HepG2 (cell line): ENCODE measurements around the gene TRDMT1. TPM values are rescaled to one million over a fixed set of nuclear protein-coding genes. Genes with fewer than 3 reads are reported as not detected.

ENCODE experiments used
- ATAC-seq: fragments of 200-7000 bp; cut with Tn5 transposase; 3 replicates; pipeline ENCODE4 v1.9.1; 2020; ENCODE audit warnings: mild to moderate bottlenecking, moderate library complexity
- BruUV-seq: library from RNA; stranded (reverse); fragments of 400-500 nt; replicated peaks from 2 replicates; lab custom pipeline; 2021; lab: Mats Ljungman, UMichigan
- CTCF ChIA-PET: fragments of 300-600 bp; formaldehyde crosslinking; extraction: SDS; loops from one replicate; lab custom pipeline; 2021; ENCODE audit warnings: low total read pairs, inconsistent platforms, low intra/inter-chr PET ratio; lab: Yijun Ruan, JAX
- POLR2A ChIA-PET: fragments of 350-600 bp; sonication (Branson Sonifier 250); formaldehyde crosslinking; loops from one replicate; lab custom pipeline; 2020; ENCODE audit warnings: antibody characterized with exemption, inconsistent platforms; lab: Yijun Ruan, JAX
- DNase-seq: peaks from one replicate; pipeline ENCODE4 v3.0.0-alpha.2; 2015; ENCODE audit warnings: low spot score
- FAIRE-seq: peaks from 3 replicates; lab custom pipeline; 2011; peaks lifted over from hg19 to GRCh38; lab: Jason Lieb, UNC
- H2AFZ ChIP-seq: one replicate; pipeline ENCODE4 v1.6.1; 2011; ENCODE audit warnings: low read length, inconsistent platforms
- H3K27ac ChIP-seq: fragments of 300-600 bp; 3 replicates; pipeline ENCODE4 v1.8.0; 2011; ENCODE audit warnings: mixed run types, mild to moderate bottlenecking, mixed read lengths, low read length, inconsistent platforms; ENCODE audit not compliant: insufficient read depth; ENCODE audit errors: extremely low read length
- H3K27me3 ChIP-seq, 2 experiments: fragments of 200-600 bp in 1 of 2; 2 replicates in 1 of 2; 3 replicates in 1 of 2; pipeline versions ENCODE4 v1.6.0 to v1.8.0; 2011; ENCODE audit warnings: low read length in 2 of 2, mild to moderate bottlenecking in 2 of 2, moderate library complexity in 2 of 2, inconsistent platforms in 1 of 2; ENCODE audit not compliant: insufficient read depth in 2 of 2, control insufficient read depth in 1 of 2
- H3K36me3 ChIP-seq, 2 experiments: fragments of 200-600 bp in 1 of 2; replicated peaks in 1 of 2; 2 replicates in 1 of 2; 3 replicates in 1 of 2; pipeline versions ENCODE4 v1.5.1 to v1.8.0; 2011; ENCODE audit warnings: low read length in 2 of 2, inconsistent platforms in 1 of 2; ENCODE audit not compliant: insufficient read depth in 2 of 2, control insufficient read depth in 1 of 2
- H3K4me1 ChIP-seq: 2 replicates; pipeline ENCODE4 v1.5.1; 2012; ENCODE audit warnings: low read length, inconsistent platforms; ENCODE audit not compliant: insufficient read depth
- H3K4me2 ChIP-seq: 2 replicates; pipeline ENCODE4 v1.6.0; 2011; ENCODE audit warnings: low read depth, low read length, inconsistent platforms
- H3K4me3 ChIP-seq, 3 experiments: fragments of 200-600 bp in 1 of 3; sonication (generic), shearing (Covaris generic) in 1 of 3; replicated peaks in 1 of 3; 2 replicates each; pipeline ENCODE4 v1.5.1; 2011 to 2016; ENCODE audit warnings: low read length in 3 of 3, inconsistent platforms in 2 of 3, low read depth in 2 of 3, mild to moderate bottlenecking in 2 of 3, control low read depth in 1 of 3, mixed read lengths in 1 of 3; ENCODE audit not compliant: insufficient read depth in 1 of 3
- H3K79me2 ChIP-seq: one replicate; pipeline ENCODE4 v1.6.1; 2011; ENCODE audit warnings: low read length, inconsistent platforms; ENCODE audit not compliant: insufficient read depth
- H3K9ac ChIP-seq: 2 replicates; pipeline ENCODE4 v1.6.0; 2011; ENCODE audit warnings: mild to moderate bottlenecking, low read depth, low read length, inconsistent platforms; ENCODE audit not compliant: insufficient read depth
- H3K9me3 ChIP-seq: 2 replicates; pipeline ENCODE4 v1.5.1; 2012; ENCODE audit warnings: mild to moderate bottlenecking, low read length
- H4K20me1 ChIP-seq: 2 replicates; pipeline ENCODE4 v1.6.0; 2011; ENCODE audit warnings: inconsistent platforms, mild to moderate bottlenecking, low read length, moderate library complexity; ENCODE audit not compliant: insufficient read depth
- MAFF ChIP-seq: IDR thresholded peaks from 2 replicates; pipeline ENCODE4 v1.6.1; 2011; ENCODE audit warnings: low read depth, low read length, improper control_type of control experiment
- MAFK ChIP-seq, 2 experiments: IDR thresholded peaks in 1 of 2; conservative IDR thresholded peaks in 1 of 2; 2 replicates each; pipeline ENCODE4 v1.6.1; 2011; ENCODE audit warnings: improper control_type of control experiment in 2 of 2, low read length in 2 of 2
- MXD4 ChIP-seq: IDR thresholded peaks from 2 replicates; pipeline ENCODE4 v1.6.1; 2016; ENCODE audit warnings: mild to moderate bottlenecking, missing biosample characterization, missing genetic modification reagents
- MYPOP ChIP-seq: sonication (generic); formaldehyde crosslinking; IDR thresholded peaks from 2 replicates; pipeline ENCODE4 v1.8.1; 2023; ENCODE audit warnings: mild to moderate bottlenecking, moderate library complexity, missing genetic modification reagents
- NCOA5 ChIP-seq: sonication (generic); formaldehyde crosslinking; IDR thresholded peaks from 2 replicates; pipeline ENCODE4 v1.4.0; 2020; ENCODE audit warnings: missing genetic modification reagents
- NR1H2 ChIP-seq: sonication (generic); formaldehyde crosslinking; IDR thresholded peaks from 2 replicates; pipeline ENCODE4 v1.8.1; 2022; ENCODE audit warnings: low read depth, missing genetic modification reagents, borderline replicate concordance
- PTBP1 ChIP-seq: fragments of 200-400 bp; formaldehyde crosslinking; IDR thresholded peaks from 2 replicates; pipeline ENCODE4 v1.6.1; 2018; ENCODE audit warnings: low read length, low read depth; ENCODE audit not compliant: poor library complexity, severe bottlenecking
- RFXANK ChIP-seq: IDR thresholded peaks from 2 replicates; pipeline ENCODE4 v1.6.1; 2016
- SMAD3 ChIP-seq: sonication (generic); formaldehyde crosslinking; IDR thresholded peaks from 2 replicates; pipeline ENCODE4 v1.4.0; 2020; ENCODE audit warnings: missing genetic modification reagents
- TAF15 ChIP-seq: fragments of 200-400 bp; formaldehyde crosslinking; IDR thresholded peaks from one replicate; pipeline ENCODE4 v1.6.1; 2018; ENCODE audit warnings: mild to moderate bottlenecking, low read depth, low read length; ENCODE audit not compliant: poor library complexity, severe bottlenecking
- TFDP1 ChIP-seq: IDR thresholded peaks from 2 replicates; pipeline ENCODE4 v1.6.1; 2016; ENCODE audit warnings: missing compliant biosample characterization, missing genetic modification reagents, borderline replicate concordance
- ZFP36L1 ChIP-seq: sonication (generic); formaldehyde crosslinking; IDR thresholded peaks from 2 replicates; pipeline ENCODE4 v1.8.0; 2022; ENCODE audit warnings: mild to moderate bottlenecking, missing genetic modification reagents, moderate library complexity
- ZNF136 ChIP-seq: sonication (generic); formaldehyde crosslinking; IDR thresholded peaks from 2 replicates; pipeline ENCODE4 v1.8.1; 2022; ENCODE audit warnings: low read depth, mild to moderate bottlenecking, moderate library complexity, missing genetic modification reagents
- ZNF670 ChIP-seq: sonication (generic); formaldehyde crosslinking; IDR thresholded peaks from 2 replicates; pipeline ENCODE4 v1.8.0; 2022; ENCODE audit warnings: mild to moderate bottlenecking, missing genetic modification reagents, borderline replicate concordance
- WGBS: methylation state at CpG from one replicate; pipeline ENCODE4 v1.1.6; 2017; ENCODE audit warnings: low lambda C conversion rate; 5-methylcytosine and 5-hydroxymethylcytosine counted together
- in situ Hi-C: cut with HindIII; loops from 2 replicates; pipeline ENCODE4 v1.10.0; 2017; ENCODE audit warnings: low pct_unique_long_range_greater_than_20kb; ENCODE audit not compliant: extremely low pct_ligation_motif_present
- intact Hi-C: fragments of 100-400 bp; cut with micrococcal nuclease; formaldehyde crosslinking; loops from one replicate; pipeline ENCODE4 v1.10.0; 2022; ENCODE audit not compliant: unreplicated experiment
- polyA plus RNA-seq, 8 experiments: library from polyadenylated mRNA; depleted of rRNA in 3 of 8; stranded (reverse) in 7 of 8; unstranded in 1 of 8; fragments of >200 nt; fragmentation: Illumina TruSeq in 4 of 8; extraction: Trizol in 4 of 8; gene quantifications; 2 replicates each; pipeline versions ENCODE4 v1.2.1 to v1.2.3, GENCODE V29; 2011 to 2016; ENCODE audit warnings: low read depth in 4 of 8, missing spikeins in 1 of 8, mixed read lengths in 1 of 8; ENCODE audit not compliant: insufficient read depth in 1 of 8
- total RNA-seq, 5 experiments: library from RNA; depleted of rRNA; stranded (reverse); fragments of >200 nt; fragmentation: Illumina TruSeq; extraction: Trizol; gene quantifications; 2 replicates each; pipeline ENCODE4 v1.2.3, GENCODE V29; 2016; ENCODE audit warnings: low read depth in 1 of 5

The TRDMT1 gene
- total and polyA plus RNA-seq, 2 of the 13 experiments (the other 11 are each of a cell fraction or from before 2014, with no cell fraction given) = 2.0 to 3.0 TPM

DNA sequence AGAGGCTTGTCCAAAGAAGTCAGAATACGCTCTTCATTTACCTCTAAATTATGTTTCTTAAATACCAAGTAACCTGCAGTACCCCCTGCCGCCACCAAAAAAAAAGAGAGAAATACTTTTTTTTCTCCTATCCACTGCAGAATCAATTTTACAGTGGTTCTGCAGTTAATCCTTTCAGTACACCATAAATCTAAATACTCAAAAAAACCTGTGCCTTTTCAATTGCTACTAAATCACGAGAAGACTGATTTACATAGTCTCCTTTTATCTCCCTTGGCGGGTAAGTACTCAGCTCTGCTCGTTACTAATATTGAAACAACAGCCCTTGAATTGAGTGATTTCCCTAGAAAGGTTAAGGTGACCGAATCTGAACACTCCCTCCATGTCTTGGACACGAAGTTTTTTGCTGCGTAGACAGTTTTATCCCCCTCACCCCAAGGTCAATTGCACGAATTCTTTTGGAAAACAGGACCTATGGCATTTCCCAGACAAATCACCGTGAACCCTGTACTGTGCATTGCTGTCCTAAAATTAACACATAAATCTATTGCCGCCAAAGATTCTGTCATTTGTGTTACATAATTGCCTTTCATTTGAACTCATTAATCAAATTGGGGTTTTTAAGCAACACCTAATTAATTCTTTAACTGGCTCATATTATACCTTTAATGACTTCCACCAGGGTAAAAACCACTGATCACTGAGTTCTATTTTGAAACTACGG, 26.1 kb upstream of the TRDMT1 start:
- DNase-seq (no peak), ATAC-seq (peak; percentile 73)
- Histone ChIP-seq H3K27ac (no peak overlapping the region), H3K4me1 (peaks cover 17% of the 10 kb centered on the region; the same call in 1 of the 2 replicates), H3K4me2 (peak overlapping the region; percentile 22; the same call in 1 of the 2 replicates), H3K9ac (no peak overlapping the region), H2AFZ (no peak overlapping the region)
- BruUV-seq = no TSS peak
- POLR2A ChIA-PET = no interaction called here
- intact Hi-C loops = no loop called here
- WGBS = 24% methylated on average over 12 of the region's 12 CpGs
- no peak for TF ChIP-seq TAF15
- peak; percentile 93 to 96 for TF ChIP-seq MAFK (conservative IDR thresholded peaks at IDR 0.05 in 1 of 2, IDR thresholded peaks at IDR 0.05 in 1 of 2; ENCODE audit: low read length in 2 of 2)
- TF ChIP-seq MAFF = peak; percentile 94
- no peak for TF ChIP-seq SMAD3 (CRISPR knock-in tag)
- TF ChIP-seq, all 625 proteins: peak for 2
- CTCF ChIA-PET = no interaction called here
- Histone ChIP-seq H3K79me2 (no peaks in the 10 kb centered on the region), H3K36me3 (no peaks in the 10 kb centered on the region), H4K20me1 (no peaks in the 10 kb centered on the region), H3K9me3 (no peaks in the 10 kb centered on the region), H3K27me3 (no peaks in the 10 kb centered on the region), H3K4me3 (no peak overlapping the region)
- no peak for FAIRE-seq
- in situ Hi-C loops = loop anchor here (25.0 kb wide), 1 partner anchor 1365 kb away; the partner anchor contains the start of gene MINDY3

- no TSS peak for BruUV-seq
- no peak overlapping the region for H3K4me3 ChIP-seq
- no peak overlapping the region for H3K4me2 ChIP-seq
- intact Hi-C loops (no loop called here), in situ Hi-C loops (loop anchor here (25.0 kb wide), 1 partner anchor 1365 kb away; the partner anchor contains the start of gene MINDY3)
- no peaks in the 10 kb centered on the region for H3K9me3 ChIP-seq
- no peak for ATAC-seq
- H3K27ac ChIP-seq = no peak overlapping the region
- no peaks in the 10 kb centered on the region for H3K79me2 ChIP-seq
- H4K20me1 ChIP-seq = no peaks in the 10 kb centered on the region
- DNase-seq = no peak
- H3K4me1 ChIP-seq = peaks cover 17% of the 10 kb centered on the region; the same call in 1 of the 2 replicates
- POLR2A ChIA-PET = no interaction called here
- H3K9ac ChIP-seq = no peak overlapping the region
- H3K27me3 ChIP-seq = no peaks in the 10 kb centered on the region
- CTCF ChIA-PET = no interaction called here
- no peak overlapping the region for H2AFZ ChIP-seq
- WGBS = 78% methylated on average over 6 of the region's 8 CpGs
- no peak for FAIRE-seq
- no peaks in the 10 kb centered on the region for H3K36me3 ChIP-seq
- no peak for TF ChIP-seq NCOA5 (CRISPR knock-in tag)
- no peak for TF ChIP-seq MYPOP (CRISPR knock-in tag)
- TF ChIP-seq NR1H2 (CRISPR knock-in tag) = no peak
- no peak for TF ChIP-seq ZNF670 (CRISPR knock-in tag)
- TF ChIP-seq TFDP1 (CRISPR knock-in tag) = no peak
- TF ChIP-seq MXD4 = no peak
- no peak for TF ChIP-seq ZNF136 (CRISPR knock-in tag)
- TF ChIP-seq PTBP1 = no peak
- no peak for TF ChIP-seq RFXANK (CRISPR knock-in tag)
- TF ChIP-seq ZFP36L1 (CRISPR knock-in tag) = no peak
These were observed 25.4 kb upstream of the TRDMT1 start for GRCh38 chr10:17226891-17227303.
